Endometrial microvascular endothelial cells (primary cell): Measurements from ENCODE around the gene NGF. TPM values are rescaled to one million over a fixed set of nuclear protein-coding genes. Genes with fewer than 3 reads are reported as not detected.

Experiments used
- in situ Hi-C: cut with HindIII; loops from 2 replicates; pipeline ENCODE4 v1.10.0; 2017; ENCODE audit warnings: low sequenced_read_pairs, low pct_unique_long_range_greater_than_20kb; ENCODE audit errors: inconsistent ontology term
- total RNA-seq: library from RNA; depleted of rRNA; stranded (reverse); fragments of >200 nt; gene quantifications from one replicate; pipeline ENCODE4 v1.2.3, GENCODE V29; 2015; ENCODE audit errors: inconsistent ontology term

Gene NGF
- total RNA-seq, 1 donor from 2014 or later = not detected

DNA sequence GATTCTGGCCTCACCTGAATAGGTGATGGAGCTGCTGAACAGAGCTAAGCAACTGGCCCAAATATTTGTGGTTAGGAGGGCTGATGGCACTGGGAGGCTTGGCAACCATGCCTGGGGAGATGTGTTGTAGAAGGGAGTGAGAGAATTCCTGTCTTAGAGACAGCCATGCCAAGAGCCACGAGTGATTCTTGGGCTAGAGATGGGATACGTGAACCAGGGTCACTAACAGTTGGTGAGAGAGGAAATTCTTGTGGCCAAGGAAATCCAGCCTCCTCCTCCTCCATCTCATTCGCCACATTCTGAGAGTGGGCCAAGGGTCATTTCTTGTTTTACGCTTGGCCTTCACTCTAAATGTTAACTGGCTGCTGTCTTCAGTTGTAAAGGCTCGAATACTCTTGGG, 46.3 kb downstream of the NGF start:
- in situ Hi-C loops = no loop called here

DNA sequence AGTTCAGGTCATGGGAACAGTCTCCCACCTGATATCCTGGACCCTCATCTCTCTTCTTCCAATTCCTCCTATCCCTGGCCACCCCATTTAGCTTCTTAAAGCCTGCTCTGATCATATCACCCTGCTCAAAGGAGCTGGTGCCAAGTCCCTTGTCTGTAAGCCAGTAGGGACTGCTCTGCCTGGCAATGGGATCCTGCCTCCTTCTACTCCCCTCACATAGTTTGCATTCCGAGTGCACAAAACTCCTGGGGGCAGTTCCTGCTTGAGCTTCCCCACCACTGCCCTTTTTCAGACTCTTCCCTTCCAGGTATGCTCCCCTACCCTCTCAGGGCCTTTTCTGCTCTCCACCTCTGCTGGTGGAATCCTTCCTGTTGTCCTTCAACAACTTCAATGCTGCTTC, 48.1 kb downstream of the NGF start:
- in situ Hi-C loops = no loop called here

DNA sequence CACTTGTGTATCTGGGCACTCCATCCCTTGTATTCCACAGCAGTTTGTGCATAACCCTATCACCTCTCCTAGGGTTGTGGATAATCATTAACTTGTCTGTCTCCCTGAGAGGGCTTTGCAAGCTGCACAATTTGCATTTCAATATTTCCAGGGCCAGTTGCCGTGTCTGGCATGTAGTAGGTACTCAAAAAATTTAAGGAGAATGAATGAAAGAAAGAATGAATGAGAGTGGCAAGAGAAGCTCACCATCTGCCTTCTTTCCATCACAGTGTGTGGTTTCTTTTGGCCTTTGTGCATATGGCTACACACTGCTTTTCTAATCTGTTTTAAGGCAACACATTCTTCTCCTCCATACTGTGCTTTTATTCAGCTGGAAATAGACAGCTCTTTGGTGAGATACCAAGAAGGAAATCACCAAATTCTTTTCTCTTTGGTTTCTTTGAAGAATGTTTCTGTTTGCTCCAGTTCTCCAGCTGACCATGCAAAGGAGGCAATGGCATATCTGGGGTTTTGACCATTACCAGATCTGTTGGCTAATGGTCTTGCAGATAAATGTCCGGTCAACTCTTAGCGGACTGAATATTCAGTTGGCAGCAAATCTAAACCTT, 49.4 kb downstream of the NGF start:
- in situ Hi-C loops = no loop called here

DNA sequence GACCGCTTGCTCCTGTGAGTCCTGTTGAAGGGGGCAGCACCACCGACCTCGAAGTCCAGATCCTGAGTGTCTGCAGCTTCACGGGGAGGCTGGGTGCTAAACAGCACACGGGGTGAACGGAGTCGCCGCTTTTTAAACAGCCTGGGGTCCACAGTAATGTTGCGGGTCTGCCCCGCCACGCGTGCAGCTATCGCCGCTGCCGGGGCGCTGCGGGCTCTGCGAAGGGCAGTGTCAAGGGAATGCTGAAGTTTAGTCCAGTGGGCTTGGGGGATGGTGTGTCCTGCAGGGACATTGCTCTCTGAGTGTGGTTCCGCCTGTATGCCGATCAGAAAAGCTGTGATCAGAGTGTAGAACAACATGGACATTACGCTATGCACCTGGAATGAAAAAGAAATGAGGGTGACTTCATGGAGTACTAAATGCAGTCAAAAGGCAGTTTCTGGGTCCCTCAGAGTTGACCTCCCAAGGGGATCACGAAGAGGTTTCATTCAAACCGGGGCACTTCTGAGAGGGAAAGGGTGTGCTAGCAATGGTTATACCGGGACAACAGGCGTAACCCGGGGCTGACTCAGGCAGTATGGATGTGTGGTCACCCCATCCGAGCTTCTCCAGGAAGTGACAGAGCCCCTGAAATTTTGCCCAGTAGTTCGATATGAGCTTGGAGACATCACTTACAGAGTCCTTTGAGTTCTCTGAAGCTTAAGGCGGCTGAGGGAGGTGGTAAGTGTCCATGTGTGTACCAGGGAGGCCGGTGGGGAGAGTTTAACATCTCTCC, 51.4 kb downstream of the NGF start:
- in situ Hi-C loops = no loop called here

DNA sequence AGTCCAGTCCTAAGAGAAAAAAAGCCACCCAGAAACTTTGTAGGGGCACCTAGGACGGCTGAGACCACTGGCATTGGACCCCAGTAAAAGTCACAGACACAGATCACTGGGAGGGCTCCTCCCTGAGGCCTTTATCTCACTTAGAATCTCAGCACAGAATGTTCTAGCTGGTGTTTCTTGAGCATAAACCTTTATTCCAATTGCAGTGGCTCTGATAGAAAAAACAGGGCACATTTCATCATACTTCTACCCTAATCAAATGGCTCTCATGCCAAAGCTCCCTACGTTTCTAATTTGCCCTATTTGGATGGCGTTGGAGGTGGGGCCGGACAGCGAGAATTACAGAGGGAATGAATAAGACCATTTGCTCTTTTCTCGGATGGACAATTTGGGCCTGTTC, 53.8 kb downstream of the NGF start:
- in situ Hi-C loops = no loop called here

DNA sequence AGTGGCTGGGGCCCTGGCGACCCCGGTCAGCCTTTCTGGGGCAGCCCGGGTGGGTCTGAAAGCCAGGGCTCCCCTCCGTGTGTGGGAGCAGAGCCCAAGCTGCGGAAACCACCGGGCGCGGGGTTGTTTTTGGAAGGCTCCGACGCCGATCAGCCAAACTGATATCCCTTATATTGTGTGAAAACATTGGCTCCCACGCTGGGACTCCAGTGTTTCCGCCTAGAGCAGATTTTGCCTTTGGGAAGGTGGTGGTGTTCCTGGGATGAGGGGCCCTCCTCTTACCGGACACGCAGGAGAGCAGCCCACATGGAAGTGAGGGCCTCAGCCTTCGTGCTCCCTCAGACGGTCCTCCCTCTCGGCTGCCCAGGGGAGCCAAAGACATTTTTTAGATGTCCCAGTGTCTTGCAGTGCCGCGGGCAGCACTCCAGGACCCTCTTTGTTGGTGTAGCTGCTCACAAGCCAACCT, 54.3 kb downstream of the NGF start:
- in situ Hi-C loops = no loop called here

DNA sequence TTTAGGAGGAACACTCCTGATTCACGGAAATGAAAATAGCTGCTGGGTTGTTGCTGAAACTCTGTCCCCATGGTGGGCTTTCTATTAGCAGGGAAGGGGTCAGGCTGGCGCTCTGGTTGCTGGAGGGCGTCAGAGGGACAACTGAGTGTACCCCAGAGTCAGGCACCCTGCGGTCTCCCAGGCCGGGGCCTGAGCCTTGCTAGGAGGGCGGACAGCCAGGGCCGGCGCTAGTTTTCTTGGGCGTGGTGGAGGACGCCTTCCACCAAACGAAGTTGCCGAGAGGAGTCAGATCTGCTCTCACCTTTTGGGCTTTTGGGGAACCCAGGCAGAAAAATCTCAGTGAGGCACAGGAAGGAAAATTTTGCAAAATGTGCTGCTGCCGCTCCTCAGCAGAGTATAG, 54.8 kb downstream of the NGF start:
- in situ Hi-C loops = no loop called here

DNA sequence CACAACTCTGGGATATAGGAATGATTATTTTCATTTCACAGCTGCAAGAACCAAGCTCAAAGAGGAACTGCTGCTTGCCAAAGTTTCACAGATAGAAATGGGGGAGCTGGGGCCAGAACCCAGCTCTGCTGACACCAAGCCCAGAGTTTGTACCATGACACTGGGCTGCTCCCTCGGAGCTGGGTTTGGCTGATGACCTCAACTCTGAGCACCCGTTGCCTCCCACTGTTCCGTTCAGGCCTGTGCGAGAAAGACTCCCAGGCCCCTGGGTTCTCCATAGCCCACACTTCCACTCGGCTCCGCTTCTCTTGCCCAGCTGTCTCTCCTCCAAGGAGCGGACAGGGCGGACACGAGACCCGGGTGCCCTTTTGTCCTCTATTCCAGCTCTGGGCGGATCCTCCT, 55.2 kb downstream of the NGF start:
- in situ Hi-C loops = no loop called here

DNA sequence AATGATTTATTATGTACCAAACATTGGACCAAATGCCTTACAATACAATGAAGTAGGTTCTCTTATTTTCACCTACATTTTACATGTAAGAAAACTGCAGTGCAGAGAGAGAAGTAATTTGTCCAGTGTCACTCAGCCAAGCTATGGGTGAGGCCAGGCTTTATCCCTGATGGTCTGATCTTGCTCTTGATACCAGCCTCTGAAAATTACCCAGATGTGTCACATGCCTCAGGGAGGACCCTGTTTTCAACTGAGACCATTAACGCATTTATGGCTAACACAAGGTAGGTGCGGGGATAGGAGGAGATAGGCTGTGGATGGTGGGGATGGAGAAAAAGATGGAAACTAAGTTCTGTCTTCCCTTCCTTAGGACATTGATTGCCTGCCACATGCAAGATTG, 56.9 kb downstream of the NGF start:
- in situ Hi-C loops = no loop called here

DNA sequence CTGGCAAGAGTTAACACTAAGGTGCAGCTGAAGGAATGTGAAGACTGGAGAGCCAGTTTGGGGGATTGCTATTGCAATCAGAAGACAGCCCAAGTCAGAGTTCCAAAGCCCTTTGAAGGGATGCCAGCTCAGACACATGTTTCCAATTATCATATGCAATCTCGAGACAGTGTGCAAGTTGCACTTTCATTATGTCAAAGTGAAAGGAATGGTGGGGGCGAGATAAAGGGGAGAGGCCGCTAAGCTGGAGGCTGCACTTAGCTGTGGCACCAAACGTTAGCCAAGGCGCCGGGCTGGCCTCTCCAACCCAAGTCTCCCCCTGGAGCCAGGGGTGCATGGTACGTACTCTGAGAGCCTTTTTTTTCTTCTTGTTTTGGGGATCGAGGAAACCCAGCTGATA, 58.0 kb downstream of the NGF start:
- in situ Hi-C loops = no loop called here

DNA sequence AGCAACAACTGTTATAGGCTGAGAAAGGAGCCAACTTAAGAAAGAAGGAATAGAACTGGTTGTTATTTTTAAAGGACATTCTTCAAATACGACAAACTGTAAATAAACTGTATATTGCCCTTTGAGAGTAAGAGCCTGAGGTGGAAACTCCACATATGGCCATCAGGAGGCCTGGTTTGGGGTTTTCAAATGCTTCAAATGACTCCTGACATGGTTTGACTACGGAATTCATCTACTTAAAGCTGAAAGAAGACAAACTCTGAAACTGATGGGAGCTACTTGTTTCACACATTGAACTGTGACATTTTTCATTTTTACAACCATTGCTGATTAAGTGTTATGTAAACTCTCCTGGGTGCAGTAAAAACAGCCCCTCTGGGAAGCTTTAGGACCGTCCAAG, 59.8 kb downstream of the NGF start:
- in situ Hi-C loops = no loop called here

DNA sequence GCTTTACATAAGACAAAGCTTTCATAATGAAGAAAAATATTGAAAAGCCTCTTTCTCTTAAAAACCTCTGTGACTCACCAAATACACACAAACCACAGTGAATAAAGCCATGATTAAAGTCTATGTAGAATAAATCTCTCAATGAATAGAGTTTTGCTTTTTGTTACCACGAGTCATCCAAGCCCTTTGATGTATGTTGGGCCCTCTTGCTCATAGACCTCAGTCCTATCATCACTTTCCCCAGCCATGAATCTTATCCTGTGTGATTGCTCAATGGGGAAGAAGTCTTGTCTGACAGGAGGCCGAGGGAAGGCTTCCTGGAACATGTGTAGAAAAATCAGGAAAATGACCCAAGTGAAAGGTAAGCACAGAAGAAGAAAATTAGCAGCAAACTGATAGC, 60.8 kb downstream of the NGF start:
- in situ Hi-C loops = no loop called here

DNA sequence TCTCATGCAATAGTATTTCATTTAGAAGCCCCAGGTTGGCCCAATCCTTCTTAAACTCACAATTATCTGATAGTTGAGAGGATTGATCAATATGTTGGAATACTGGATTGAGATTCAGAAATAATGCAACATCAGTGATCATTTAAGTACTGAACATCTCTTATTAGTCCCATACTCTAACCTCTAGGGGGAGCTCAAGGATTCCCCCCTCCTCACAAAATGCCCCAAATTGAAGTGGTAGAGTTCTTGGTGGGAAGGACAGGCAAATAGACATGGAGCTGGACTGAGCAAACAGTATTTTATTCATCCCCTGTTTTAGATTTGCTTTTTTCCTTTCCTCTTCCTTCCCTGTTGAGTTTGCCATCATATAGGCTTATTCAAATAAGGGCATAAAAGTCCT, 62.8 kb downstream of the NGF start:
- in situ Hi-C loops = no loop called here

DNA sequence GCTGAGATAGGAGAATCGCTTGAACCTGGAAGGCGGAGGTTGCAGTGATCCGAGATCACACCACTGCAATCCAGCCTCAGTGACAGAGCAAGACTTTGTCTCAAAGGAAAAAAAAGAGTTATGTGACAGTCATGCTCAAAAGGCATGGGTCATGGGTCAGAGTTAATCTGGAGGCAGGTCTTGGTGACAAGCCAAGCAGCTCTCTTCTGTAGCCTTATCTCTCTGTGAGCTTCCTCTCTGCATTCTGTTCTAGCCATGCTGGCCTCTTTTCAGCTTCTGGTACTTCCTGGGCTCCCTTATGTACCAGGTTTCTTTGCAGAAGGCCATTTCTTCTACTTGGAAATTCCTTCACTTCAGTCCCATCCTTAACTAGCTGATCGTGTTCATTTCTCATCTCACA, 63.6 kb downstream of the NGF start:
- in situ Hi-C loops = no loop called here

DNA sequence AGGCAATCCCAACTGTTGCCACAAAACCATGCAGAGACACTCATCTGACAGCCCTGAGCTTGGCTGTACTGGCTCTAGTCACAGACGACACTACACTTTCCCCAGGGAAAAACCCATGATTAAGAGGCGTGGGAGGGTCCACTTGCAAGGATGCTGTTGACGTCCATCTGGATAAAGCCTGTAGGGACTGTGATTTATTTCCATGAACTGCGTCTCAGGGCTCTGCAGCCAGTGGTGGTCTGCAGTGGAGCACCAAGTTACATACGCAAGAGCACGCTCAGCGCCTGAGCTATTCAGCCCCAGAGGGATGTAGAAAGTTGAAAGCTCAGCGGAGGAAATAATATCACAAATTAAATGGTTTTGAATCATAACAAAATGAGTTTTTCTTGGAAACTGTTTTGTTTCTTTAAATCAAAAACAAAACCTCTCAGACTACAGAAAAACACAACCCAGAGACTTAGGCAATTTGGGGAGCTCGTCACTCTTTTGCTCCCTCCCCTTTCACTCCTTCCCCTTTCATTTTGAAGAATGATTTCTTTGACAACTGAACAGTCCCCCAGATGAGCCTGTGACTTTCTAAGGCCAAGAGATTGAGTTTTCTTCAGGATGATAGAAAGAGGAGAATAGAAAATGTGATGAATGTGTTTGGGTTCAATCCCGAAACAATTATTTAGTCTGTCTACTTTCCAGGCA, 71.2 kb downstream of the NGF start:
- in situ Hi-C loops = no loop called here

DNA sequence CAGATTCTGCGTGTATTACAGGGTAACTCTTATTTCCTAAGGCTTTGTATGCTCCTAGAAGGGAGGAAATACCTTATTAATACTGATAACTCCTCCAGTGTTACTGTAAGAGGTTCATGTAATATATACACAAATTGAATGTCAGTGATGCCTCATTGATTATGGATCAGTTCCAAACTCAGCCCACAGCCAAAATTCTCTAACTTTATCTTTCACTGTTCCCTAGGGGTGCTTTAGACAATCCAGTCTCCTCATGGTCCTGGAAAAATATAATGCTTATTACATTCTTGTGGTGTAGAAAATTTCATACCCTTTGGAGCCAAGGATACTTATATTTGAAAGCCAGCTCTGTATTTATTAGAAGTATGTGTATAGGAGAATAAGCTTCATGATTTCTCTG, 73.0 kb downstream of the NGF start:
- in situ Hi-C loops = no loop called here

DNA sequence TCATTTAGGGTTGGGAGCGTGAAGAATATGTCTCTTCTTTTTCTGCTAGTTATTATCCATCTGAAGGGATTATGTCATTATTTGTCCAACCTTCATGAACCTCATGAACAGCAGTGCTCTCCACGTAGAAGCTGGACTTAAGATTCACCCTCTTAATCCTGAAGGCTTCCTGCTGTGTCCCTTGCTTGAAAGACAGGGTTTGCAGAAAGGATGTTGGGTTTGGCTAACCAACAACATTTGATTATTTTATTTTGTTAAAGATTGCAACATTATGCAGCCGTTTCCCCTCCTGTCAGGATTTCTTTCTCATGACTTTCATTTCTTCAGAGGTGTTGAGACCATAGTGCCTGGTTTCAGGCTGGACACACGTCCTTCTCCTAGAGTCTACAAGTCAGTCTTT, 75.2 kb downstream of the NGF start:
- in situ Hi-C loops = no loop called here

DNA sequence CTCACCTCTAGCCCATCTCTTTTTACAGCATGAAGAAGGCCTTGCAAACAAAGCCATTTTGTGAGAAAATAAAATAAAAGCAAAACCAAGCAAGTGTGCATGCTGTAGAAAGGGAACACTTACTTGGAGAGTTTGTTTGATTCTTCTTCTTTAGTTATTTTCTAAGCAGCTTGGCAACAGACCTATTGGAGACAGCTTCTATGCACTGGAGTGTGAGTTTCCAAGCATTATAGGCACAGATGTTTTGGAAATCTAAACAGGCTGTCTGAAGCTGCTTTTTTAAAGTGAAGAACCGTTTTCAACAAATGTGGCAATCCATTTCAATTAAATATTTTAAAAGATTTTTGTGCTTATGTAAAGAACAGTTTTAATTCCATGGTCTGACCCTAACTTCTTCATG, 76.6 kb downstream of the NGF start:
- in situ Hi-C loops = no loop called here

DNA sequence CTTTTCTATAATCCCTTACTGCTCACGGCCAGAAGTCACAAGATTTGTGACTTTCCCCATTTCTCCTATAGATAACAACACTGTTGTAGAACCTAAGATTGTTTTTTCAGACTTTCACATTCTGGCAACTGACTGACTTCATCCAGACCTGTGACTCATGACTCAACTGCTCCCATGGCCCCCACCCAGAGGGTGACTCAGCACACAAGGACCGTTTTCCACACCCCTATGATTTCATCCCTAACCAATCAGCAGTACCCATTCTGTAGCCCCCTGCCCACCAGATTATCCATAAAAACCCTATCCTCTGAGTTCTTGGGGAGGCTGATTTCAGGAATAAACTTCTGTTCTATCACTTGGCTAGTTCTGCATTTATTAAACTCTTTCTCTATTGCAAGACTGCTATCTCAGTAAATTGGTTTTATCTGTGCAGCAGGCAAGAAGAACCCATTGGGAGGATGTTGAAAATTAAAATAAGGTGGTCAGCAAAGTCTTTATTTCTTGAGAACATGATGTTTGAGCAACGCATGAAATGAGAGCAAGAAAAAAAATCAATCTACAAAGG, 79.7 kb downstream of the NGF start:
- in situ Hi-C loops = no loop called here

DNA sequence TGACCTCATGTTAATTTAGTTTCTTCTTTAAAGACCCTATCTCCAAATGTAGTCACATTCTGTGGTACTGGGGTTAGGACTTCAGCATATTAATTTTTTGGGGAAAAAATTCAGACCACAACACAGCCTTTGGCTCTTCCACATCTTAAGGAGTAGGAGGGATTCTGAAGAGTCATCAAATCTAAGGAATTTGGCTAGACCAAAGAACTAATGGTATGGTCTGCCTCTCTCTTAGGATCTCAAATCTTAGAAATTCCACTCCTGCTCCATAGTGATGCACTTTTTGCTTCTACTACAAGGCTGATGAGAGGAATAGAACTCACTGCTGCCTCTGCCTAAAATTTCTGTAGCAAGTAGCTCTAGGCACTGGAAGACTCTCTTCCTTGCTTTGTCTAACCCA, 80.5 kb downstream of the NGF start:
- in situ Hi-C loops = no loop called here
